Right ventricle myocardium inferior (tissue), 1 donor: Measurements from ENCODE around the gene GPR85. TPM values are rescaled to one million over a fixed set of nuclear protein-coding genes. Genes with fewer than 3 reads are reported as not detected.
"Not testable (repeated sequence)": the region's sequence is repeated elsewhere in the genome, so short reads cannot be mapped to it uniquely, and the experiment has no call there.

Experiments used
- ATAC-seq: fragments of 200-7000 bp; cut with Tn5 transposase; one replicate; pipeline ENCODE4 v1.9.1; 2020; ENCODE audit warnings: mild to moderate bottlenecking, moderate library complexity
- DNase-seq: peaks from one replicate; pipeline ENCODE4 v3.0.0; 2021; ENCODE audit errors: missing footprints
- intact Hi-C: fragments of 100-400 bp; cut with DNase I; formaldehyde crosslinking; loops from one replicate; pipeline ENCODE4 v1.11.0; 2022
- total RNA-seq: library from RNA; stranded (reverse); fragmentation: NEBNext Ultra II Directional; extraction: Animal tissue kit (Norgen Biotek cat#: 25700); gene quantifications from one replicate; pipeline ENCODE4 v1.2.1, GENCODE V29; 2021
- donor health status: DM: no; HTN: yes; CAD: no; lungs with severe emphysema.

GPR85 gene
- total RNA-seq, 1 donor from 2014 or later: 0.62 TPM

GRCh38 chr7:113087071-113087998 is 708 bp upstream of the GPR85 start:
- ATAC-seq (no peak), DNase-seq (no peak)
- intact Hi-C loops: no loop called here

GRCh38 chr7:113085781-113086390 is 741 bp downstream of the GPR85 start:
- intact Hi-C loops: no loop called here
- no peak for DNase-seq
- ATAC-seq: no peak

- ATAC-seq (no peak), DNase-seq (no peak)
- intact Hi-C loops: no loop called here
These were observed 2.0 kb downstream of the GPR85 start for GRCh38 chr7:113084496-113085172.

- ATAC-seq (no peak), DNase-seq (no peak)
- intact Hi-C loops: no loop called here
These were observed 2.7 kb downstream of the GPR85 start for GRCh38 chr7:113083816-113084495.

- intact Hi-C loops: no loop called here
- ATAC-seq (no peak), DNase-seq (no peak)
These were observed 3.4 kb downstream of the GPR85 start for GRCh38 chr7:113083132-113083815.

- ATAC-seq (no peak), DNase-seq (no peak)
- intact Hi-C loops: no loop called here
These were observed 8.3 kb downstream of the GPR85 start for GRCh38 chr7:113078331-113078730.

GRCh38 chr7:113076703-113077102 is 9.9 kb downstream of the GPR85 start:
- intact Hi-C loops: no loop called here
- DNase-seq: no peak
- ATAC-seq: no peak

- no peak for DNase-seq
- no peak for ATAC-seq
- intact Hi-C loops: no loop called here
These were observed 15.2 kb downstream of the GPR85 start for GRCh38 chr7:113071465-113071864.

- no peak for DNase-seq
- ATAC-seq: no peak
- intact Hi-C loops: no loop called here
These were observed 24.1 kb downstream of the GPR85 start for GRCh38 chr7:113062499-113062898.

- intact Hi-C loops: no loop called here
- DNase-seq (no peak), ATAC-seq (no peak)
These were observed 26.5 kb downstream of the GPR85 start for GRCh38 chr7:113060100-113060499.

- intact Hi-C loops: no loop called here
- DNase-seq (no peak), ATAC-seq (no peak)
These were observed 31.7 kb downstream of the GPR85 start for GRCh38 chr7:113054938-113055337.

- ATAC-seq: not testable (repeated sequence)
These were observed 32.4 kb downstream of the GPR85 start for GRCh38 chr7:113054272-113054671.

GRCh38 chr7:113049221-113049620 is 37.4 kb downstream of the GPR85 start:
- DNase-seq, intact Hi-C loops: not testable (repeated sequence)

More at GRCh38 chr7:113054272-113054671, 32.4 kb downstream of the GPR85 start:
- DNase-seq, intact Hi-C loops: not testable (repeated sequence)

GRCh38 chr7:113046453-113046852 is 40.2 kb downstream of the GPR85 start:
- intact Hi-C loops: no loop called here
- DNase-seq (no peak), ATAC-seq (no peak)

More at GRCh38 chr7:113049221-113049620, 37.4 kb downstream of the GPR85 start:
- not testable (repeated sequence) for ATAC-seq

- ATAC-seq (no peak), DNase-seq (no peak)
- intact Hi-C loops: no loop called here
These were observed 41.2 kb downstream of the GPR85 start for GRCh38 chr7:113045379-113045778.

- no peak for ATAC-seq
- intact Hi-C loops: no loop called here
- no peak for DNase-seq
These were observed 42.2 kb downstream of the GPR85 start for GRCh38 chr7:113044394-113044793.

- intact Hi-C loops: no loop called here
- DNase-seq (no peak), ATAC-seq (no peak)
These were observed 45.8 kb downstream of the GPR85 start for GRCh38 chr7:113040849-113041248.

GRCh38 chr7:113033959-113034358 is 52.7 kb downstream of the GPR85 start:
- DNase-seq: no peak
- intact Hi-C loops: no loop called here
- no peak for ATAC-seq
